H1 (cell line): Measurements from ENCODE around the gene CIZ1. TPM values are rescaled to one million over a fixed set of nuclear protein-coding genes. Genes with fewer than 3 reads are reported as not detected.

ENCODE experiments used
- CTCF ChIA-PET: fragments of 300-600 bp; sonication (Branson Sonifier 250); formaldehyde crosslinking; loops from one replicate; lab custom pipeline; 2021; ENCODE audit not compliant: partially characterized antibody; lab: Charles Lee
- POLR2A ChIA-PET: fragments of 300-600 bp; sonication (Branson Sonifier 250); formaldehyde crosslinking; loops from one replicate; lab custom pipeline; 2021; ENCODE audit warnings: inconsistent platforms; ENCODE audit not compliant: partially characterized antibody; lab: Charles Lee
- DNase-seq, 2 experiments: peaks; one replicate each; pipeline versions ENCODE4 v3.0.0 to v3.0.0-alpha.2; 2010 to 2022; ENCODE audit warnings: low spot score in 2 of 2, low read depth in 1 of 2, mixed read lengths in 1 of 2
- FAIRE-seq: peaks from 2 replicates; lab custom pipeline; 2011; peaks lifted over from hg19 to GRCh38; lab: Jason Lieb, UNC
- H2AFZ ChIP-seq: 2 replicates; pipeline ENCODE4 v1.8.1; 2012; ENCODE audit warnings: low read length, inconsistent platforms
- H2AK5ac ChIP-seq: 2 replicates; pipeline ENCODE4 v1.6.1; 2013; ENCODE audit warnings: low read depth, low read length
- H2BK120ac ChIP-seq: replicated peaks from 2 replicates; pipeline ENCODE3; 2013; ENCODE audit warnings: low read depth, low read length, inconsistent platforms
- H2BK12ac ChIP-seq: 2 replicates; pipeline ENCODE4 v1.6.1; 2013; ENCODE audit warnings: low read depth, low read length
- H2BK15ac ChIP-seq: 2 replicates; pipeline ENCODE4 v1.6.1; 2013; ENCODE audit warnings: low read length
- H2BK20ac ChIP-seq: 2 replicates; pipeline ENCODE4 v1.6.1; 2013; ENCODE audit warnings: low read length
- H2BK5ac ChIP-seq: 2 replicates; pipeline ENCODE4 v1.6.1; 2013; ENCODE audit warnings: low read depth, low read length
- H3K14ac ChIP-seq: 2 replicates; pipeline ENCODE4 v1.6.1; 2013; ENCODE audit warnings: inconsistent platforms; ENCODE audit not compliant: insufficient read length
- H3K18ac ChIP-seq: 2 replicates; pipeline ENCODE4 v1.6.1; 2013; ENCODE audit warnings: low read length; ENCODE audit errors: extremely low read depth
- H3K23ac ChIP-seq: 2 replicates; pipeline ENCODE4 v1.6.1; 2013; ENCODE audit warnings: inconsistent platforms; ENCODE audit not compliant: insufficient read length
- H3K23me2 ChIP-seq: 2 replicates; pipeline ENCODE4 v1.6.1; 2013; ENCODE audit warnings: low read depth, low read length
- H3K27ac ChIP-seq: 2 replicates; pipeline ENCODE4 v1.6.1; 2011; ENCODE audit warnings: low read depth, low read length, inconsistent platforms
- H3K27me3 ChIP-seq, 4 experiments: replicated peaks in 1 of 4; 1 replicate in 1 of 4; 2 replicates in 3 of 4; pipeline versions ENCODE4 v1.6.1 to v1.8.1; 2011 to 2013; ENCODE audit warnings: low read length in 3 of 4, mild to moderate bottlenecking in 3 of 4, inconsistent platforms in 2 of 4, mixed read lengths in 2 of 4, moderate library complexity in 1 of 4; ENCODE audit not compliant: control insufficient read depth in 3 of 4, insufficient read depth in 3 of 4; ENCODE audit errors: extremely low read depth in 1 of 4
- H3K36me3 ChIP-seq, 4 experiments: 2 replicates each; pipeline versions ENCODE4 v1.6.1 to v1.8.1; 2011 to 2013; ENCODE audit warnings: mild to moderate bottlenecking in 4 of 4, low read length in 3 of 4, moderate library complexity in 2 of 4, control low read depth in 1 of 4, inconsistent platforms in 1 of 4; ENCODE audit not compliant: insufficient read depth in 4 of 4, control insufficient read depth in 2 of 4
- H3K4ac ChIP-seq: replicated peaks from 2 replicates; pipeline ENCODE3; 2013; ENCODE audit warnings: low read length, low read depth, mixed read lengths, inconsistent platforms; ENCODE audit not compliant: insufficient read length
- H3K4me1 ChIP-seq, 4 experiments: replicated peaks in 1 of 4; 1 replicate in 1 of 4; 2 replicates in 3 of 4; pipeline versions ENCODE4 v1.6.1 to v1.8.1; 2011 to 2013; ENCODE audit warnings: low read length in 3 of 4, inconsistent platforms in 2 of 4, mixed read lengths in 1 of 4; ENCODE audit not compliant: insufficient read depth in 4 of 4, control insufficient read depth in 3 of 4
- H3K4me2 ChIP-seq, 2 experiments: 2 replicates each; pipeline versions ENCODE4 v1.6.1 to v1.8.1; 2011 to 2013; ENCODE audit warnings: low read depth in 2 of 2, low read length in 2 of 2, control low read depth in 1 of 2, inconsistent platforms in 1 of 2, mild to moderate bottlenecking in 1 of 2; ENCODE audit not compliant: insufficient read depth in 1 of 2
- H3K4me3 ChIP-seq, 4 experiments: fragments of 200-600, 300-600 bp in 1 of 4; sonication (generic), shearing (Covaris generic), sonication (Bioruptor Twin) in 1 of 4; 2 replicates each; pipeline versions ENCODE4 v1.5.1 to v1.8.1; 2011 to 2016; ENCODE audit warnings: low read length in 4 of 4, low read depth in 3 of 4, control low read depth in 2 of 4, inconsistent platforms in 2 of 4, mild to moderate bottlenecking in 2 of 4, mixed read lengths in 1 of 4, moderate library complexity in 1 of 4; ENCODE audit not compliant: insufficient read depth in 2 of 4; ENCODE audit errors: extremely low read depth in 1 of 4
- H3K56ac ChIP-seq: replicated peaks from 2 replicates; pipeline ENCODE3; 2013; ENCODE audit warnings: low read depth, mild to moderate bottlenecking, mixed read lengths, low read length, inconsistent platforms; ENCODE audit not compliant: insufficient read length
- H3K79me1 ChIP-seq: 2 replicates; pipeline ENCODE4 v1.6.1; 2013; ENCODE audit warnings: low read depth, low read length, control low read depth
- H3K79me2 ChIP-seq, 2 experiments: 2 replicates each; pipeline versions ENCODE4 v1.6.1 to v1.8.1; 2012 to 2013; ENCODE audit warnings: low read length in 2 of 2, mild to moderate bottlenecking in 2 of 2, inconsistent platforms in 1 of 2; ENCODE audit not compliant: insufficient read depth in 2 of 2, control insufficient read depth in 1 of 2
- H3K9ac ChIP-seq, 4 experiments: replicated peaks in 1 of 4; 1 replicate in 1 of 4; 2 replicates in 3 of 4; pipeline versions ENCODE4 v1.6.1 to v1.8.1; 2011 to 2013; ENCODE audit warnings: low read depth in 3 of 4, low read length in 3 of 4, control low read depth in 2 of 4, mild to moderate bottlenecking in 2 of 4, moderate library complexity in 2 of 4, inconsistent platforms in 1 of 4; ENCODE audit errors: extremely low read depth in 1 of 4
- H3K9me3 ChIP-seq, 2 experiments: 2 replicates each; pipeline versions ENCODE4 v1.6.1 to v1.8.1; 2012 to 2013; ENCODE audit warnings: mild to moderate bottlenecking in 2 of 2, moderate library complexity in 2 of 2, control low read depth in 1 of 2, inconsistent platforms in 1 of 2, low read depth in 1 of 2, low read length in 1 of 2, mixed read lengths in 1 of 2; ENCODE audit not compliant: insufficient read depth in 2 of 2
- H4K20me1 ChIP-seq, 2 experiments: replicated peaks in 1 of 2; 2 replicates each; pipeline versions ENCODE3 to v1.8.1; 2011 to 2013; ENCODE audit warnings: inconsistent platforms in 2 of 2, low read length in 2 of 2, mild to moderate bottlenecking in 1 of 2; ENCODE audit not compliant: insufficient read depth in 2 of 2, control insufficient read depth in 1 of 2
- H4K5ac ChIP-seq: 2 replicates; pipeline ENCODE4 v1.6.1; 2013; ENCODE audit warnings: low read length, low read depth, mixed read lengths, inconsistent platforms; ENCODE audit not compliant: insufficient read length
- H4K8ac ChIP-seq: 2 replicates; pipeline ENCODE4 v1.8.0; 2013; ENCODE audit warnings: mild to moderate bottlenecking, moderate library complexity, low read length, inconsistent platforms; ENCODE audit not compliant: insufficient read depth; ENCODE audit errors: extremely low read depth
- H4K91ac ChIP-seq: replicated peaks from 2 replicates; pipeline ENCODE3; 2013; ENCODE audit warnings: low read length, mixed read lengths, inconsistent platforms; ENCODE audit not compliant: insufficient read length
- HDAC6 ChIP-seq: IDR thresholded peaks from one replicate; pipeline ENCODE4 v1.7.1; 2012; ENCODE audit warnings: low read depth, mild to moderate bottlenecking, inconsistent platforms, low read length, moderate library complexity
- POU5F1 ChIP-seq: IDR thresholded peaks from 2 replicates; pipeline ENCODE4 v1.6.1; 2011; ENCODE audit warnings: low read depth, mild to moderate bottlenecking, low read length, moderate library complexity
- RAD21 ChIP-seq, 2 experiments: IDR thresholded peaks in 1 of 2; conservative IDR thresholded peaks in 1 of 2; 2 replicates each; pipeline ENCODE4 v1.6.1; 2011; ENCODE audit warnings: low read depth in 2 of 2, low read length in 2 of 2, improper control_type of control experiment in 1 of 2, inconsistent platforms in 1 of 2, mild to moderate bottlenecking in 1 of 2, moderate library complexity in 1 of 2
- RBBP5 ChIP-seq: IDR thresholded peaks from 2 replicates; pipeline ENCODE4 v1.7.1; 2012; ENCODE audit warnings: low read depth, mild to moderate bottlenecking, inconsistent platforms, low read length, moderate library complexity, borderline replicate concordance
- SIRT6 ChIP-seq: IDR thresholded peaks from one replicate; pipeline ENCODE4 v1.7.1; 2012; ENCODE audit warnings: low read length, inconsistent platforms
- SP1 ChIP-seq: IDR thresholded peaks from 2 replicates; pipeline ENCODE4 v1.6.1; 2011; ENCODE audit warnings: low read depth, low read length
- ZNF274 ChIP-seq: IDR thresholded peaks from 2 replicates; pipeline ENCODE4 v1.7.0; 2012; ENCODE audit warnings: low read length, borderline replicate concordance; ENCODE audit errors: extremely low read depth
- WGBS, 2 experiments: shearing (Covaris generic) in 1 of 2; methylation state at CpG; one replicate each; pipeline versions ENCODE4 v1.1.6 to v1.1.7; 2013 to 2015; ENCODE audit warnings: low lambda C conversion rate in 2 of 2, mixed read lengths in 2 of 2, inconsistent platforms in 1 of 2, low coverage in 1 of 2, missing lambda C conversion rate in 1 of 2; ENCODE audit not compliant: insufficient replicate concordance in 2 of 2, insufficient coverage in 1 of 2, insufficient read length in 1 of 2; ENCODE audit errors: extremely low coverage in 1 of 2, missing lambda C conversion rate in 1 of 2; 5-methylcytosine and 5-hydroxymethylcytosine counted together
- polyA plus RNA-seq, 7 experiments: library from polyadenylated mRNA; depleted of rRNA in 3 of 7; stranded (reverse) in 5 of 7; unstranded in 2 of 7; fragments of >200 nt in 5 of 7; fragments of 200-250 nt in 2 of 7; gene quantifications; 1 replicate in 5 of 7; 2 replicates in 1 of 7; 4 replicates in 1 of 7; pipeline versions ENCODE4 v1.2.1 to v1.2.3, GENCODE V29; 2011 to 2013; ENCODE audit warnings: missing spikeins in 2 of 7, mixed read lengths in 2 of 7
- total RNA-seq: library from RNA; stranded (reverse); fragmentation: NEBNext Ultra II Directional; extraction: Animal tissue kit (Norgen Biotek cat#: 25700); gene quantifications from 2 replicates; pipeline ENCODE4 v1.2.1, GENCODE V29; 2021

Gene CIZ1
- total and polyA plus RNA-seq, 2 of the 8 experiments (the other 6 are each of a cell fraction or from before 2014, with no cell fraction given) = 66.0 to 107 TPM

GRCh38 chr9:128202648-128203023, 11.3 kb upstream of the CIZ1 start:
- Histone ChIP-seq H3K23me2 (peaks cover 6% of the 10 kb centered on the region; the same call in 1 of the 2 replicates), H2BK120ac (no peak overlapping the region), H3K4me1 (peaks cover 3 to 11% (median 9%) of the 10 kb centered on the region in 4 experiments; a peak in 6 of 7 replicates), H2AK5ac (no peak overlapping the region), H3K4ac (no peak overlapping the region), H3K4me3 (peak overlapping the region in 2 of 4 experiments; percentile 55 to 93; a peak in 1 of 8 replicates), H4K20me1 (peaks cover 0 to 2% of the 10 kb centered on the region in 2 experiments), H3K36me3 (no peaks in the 10 kb centered on the region), H2BK12ac (no peak overlapping the region), H3K14ac (no peak overlapping the region)
- no peak for DNase-seq
- no peak for TF ChIP-seq SIRT6
- no peak for TF ChIP-seq RAD21 (IDR thresholded peaks at IDR 0.05 in 1 of 2, conservative IDR thresholded peaks at IDR 0.05 in 1 of 2; ENCODE audit: low read depth in 2 of 2, low read length in 2 of 2)
- no peak for TF ChIP-seq SP1
- no peak for TF ChIP-seq ZNF274
- TF ChIP-seq RBBP5 = no peak
- no peak for TF ChIP-seq POU5F1
- no peak for TF ChIP-seq HDAC6
- TF ChIP-seq, all 59 proteins: peak for 0
- no peak overlapping the region for H4K5ac ChIP-seq
- ChIA-PET CTCF (interaction anchor here (0.7 to 1.0 kb wide), 4 partner anchors 10 to 16 kb away, joined by 3 to 4 read pairs (median 4); no protein-coding TSS in a partner anchor), POLR2A (interaction anchor here (1.0 to 1.8 kb wide), 2 partner anchors 16 to 42 kb away, joined by 3 to 6 read pairs; partner anchors contain the start of gene BBLN)
- FAIRE-seq = no peak
- H2BK20ac ChIP-seq = no peak overlapping the region
- no peak overlapping the region for H3K23ac ChIP-seq
- H4K91ac ChIP-seq = no peak overlapping the region
- H3K79me2 ChIP-seq = peaks cover 0 to 3% of the 10 kb centered on the region in 2 experiments; a peak in 1 of 4 replicates
- no peaks in the 10 kb centered on the region for H3K27me3 ChIP-seq
- 70% methylated on average over 2 of the region's 2 CpGs; no CpG with 5 or more reads in 1 of the 2 experiments for WGBS, 2 experiments
- no peaks in the 10 kb centered on the region; the same call in 1 of the 2 replicates for H3K79me1 ChIP-seq
- peak overlapping the region; percentile 66 to 74 for H3K4me2 ChIP-seq
- H4K8ac ChIP-seq = no peak overlapping the region
- no peak overlapping the region for H3K27ac ChIP-seq
- peak overlapping the region; percentile 8; the same call in 1 of the 2 replicates for H2AFZ ChIP-seq
- H3K18ac ChIP-seq = no peak overlapping the region; the same call in 1 of the 2 replicates
- no peak overlapping the region for H3K56ac ChIP-seq
- 0 out of 2 replicates have a peak overlapping the region, but pooled peaks have one; percentile 31 for H2BK5ac ChIP-seq
- H2BK15ac ChIP-seq = no peak overlapping the region
- H3K9me3 ChIP-seq = no peaks in the 10 kb centered on the region
- H3K9ac ChIP-seq = no peak overlapping the region
